NCI-H446 treated with DMSO at 0.1 percent for 48 hours (cell line): Measurements from ENCODE around the gene HBZ.
"Not testable (repeated sequence)": the region's sequence is repeated elsewhere in the genome, so short reads cannot be mapped to it uniquely, and the experiment has no call there.

Experiments
- DNase-seq: peaks from one replicate; lab custom pipeline; 2025; lab: John Stamatoyannopoulos, UW

HBZ gene

DNA sequence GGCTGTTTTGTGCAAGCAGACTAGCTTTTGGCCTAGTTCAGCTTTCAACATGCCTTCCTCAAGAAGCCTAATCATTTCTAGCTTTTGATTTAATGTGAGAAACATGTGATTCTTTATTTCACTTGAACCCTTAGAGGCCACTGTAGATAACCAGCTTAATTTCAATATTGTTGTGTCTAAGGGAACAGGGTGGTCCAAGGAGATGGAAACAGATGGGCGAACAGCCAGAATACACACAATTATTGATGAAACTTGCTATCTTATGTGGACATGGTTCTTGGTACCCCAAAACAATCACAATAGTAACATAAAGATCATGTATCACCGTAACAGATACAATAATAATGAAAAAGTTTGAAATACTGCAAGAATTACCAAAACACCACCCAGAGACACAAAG, 18.7 kb upstream of the HBZ start:
- no peak for DNase-seq

DNA sequence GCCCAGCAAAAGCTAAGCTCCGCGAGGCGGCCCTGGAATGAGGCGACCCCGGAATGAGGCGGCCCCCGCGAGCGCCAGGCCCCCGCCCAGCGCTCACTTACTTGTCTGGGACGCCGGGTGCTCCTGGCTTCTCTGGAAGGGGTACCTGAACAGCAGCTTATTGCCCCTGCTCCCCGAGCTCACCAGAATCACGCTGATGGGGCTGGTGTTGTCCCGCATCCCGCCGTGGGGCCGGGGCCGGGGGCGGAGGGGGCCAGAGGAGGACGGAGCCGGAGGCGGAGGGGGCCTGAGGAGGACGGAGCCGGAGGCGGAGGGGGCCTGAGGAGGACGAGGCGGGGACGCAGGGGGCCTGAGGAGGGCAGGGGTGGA, 14.4 kb upstream of the HBZ start:
- DNase-seq = no peak

DNA sequence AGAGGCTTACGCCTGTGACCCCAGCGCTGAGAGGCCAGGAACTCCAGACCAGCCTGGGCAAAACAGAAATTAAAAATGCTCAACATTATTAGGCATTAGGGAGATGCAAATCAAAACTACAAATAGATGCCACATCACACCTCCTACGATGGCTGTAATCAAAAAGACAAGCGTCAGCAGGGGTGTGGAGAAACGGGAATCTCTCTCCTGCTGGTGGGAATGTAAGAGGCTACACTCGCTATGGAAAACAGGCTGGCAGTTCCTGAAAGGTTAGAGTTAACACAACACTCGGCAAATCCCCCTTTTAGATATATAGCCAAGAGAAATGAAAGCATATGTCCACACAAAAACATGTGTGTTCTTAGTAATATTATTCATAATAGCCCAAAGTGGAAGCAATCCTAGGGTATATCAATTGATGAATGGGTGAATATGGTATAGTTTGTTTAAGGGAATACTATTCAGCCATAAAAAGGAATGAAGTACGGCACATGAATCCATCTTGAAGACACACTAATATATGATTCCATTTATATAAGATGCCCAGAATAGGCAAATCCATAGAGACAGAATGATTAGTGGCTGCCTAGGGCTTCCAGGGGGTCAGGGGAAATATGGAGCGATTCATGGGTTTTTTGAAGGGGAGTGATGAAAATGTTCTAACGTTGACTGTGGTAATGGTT, 12.1 kb upstream of the HBZ start:
- no peak for DNase-seq

DNA sequence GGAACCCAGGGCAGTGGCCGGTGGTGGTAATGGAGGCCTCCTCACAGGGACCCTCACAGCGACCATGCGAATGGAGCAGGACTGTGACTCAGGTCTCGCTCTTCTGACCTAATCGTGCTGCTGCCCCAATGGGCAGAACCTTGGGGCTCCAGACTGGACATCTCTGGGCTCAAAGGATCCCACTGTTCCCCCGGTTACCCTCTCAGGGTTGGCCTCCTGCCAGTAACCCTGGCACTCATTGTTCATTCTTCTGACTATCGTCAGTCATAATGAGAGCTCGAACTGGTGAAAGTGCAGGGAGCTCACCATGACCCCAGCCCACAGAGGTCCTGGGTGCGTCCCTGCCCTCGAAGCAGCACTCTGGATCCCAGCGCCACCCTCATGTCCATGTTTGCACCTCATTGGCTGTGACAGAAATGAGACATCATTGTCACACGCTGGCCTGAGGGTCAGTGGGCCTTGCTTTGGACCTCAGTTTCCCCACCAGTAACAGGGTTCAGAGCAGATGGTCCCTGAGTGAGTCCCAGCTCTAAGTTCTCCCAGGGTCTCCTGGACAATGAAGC, 10.0 kb upstream of the HBZ start:
- DNase-seq = no peak

DNA sequence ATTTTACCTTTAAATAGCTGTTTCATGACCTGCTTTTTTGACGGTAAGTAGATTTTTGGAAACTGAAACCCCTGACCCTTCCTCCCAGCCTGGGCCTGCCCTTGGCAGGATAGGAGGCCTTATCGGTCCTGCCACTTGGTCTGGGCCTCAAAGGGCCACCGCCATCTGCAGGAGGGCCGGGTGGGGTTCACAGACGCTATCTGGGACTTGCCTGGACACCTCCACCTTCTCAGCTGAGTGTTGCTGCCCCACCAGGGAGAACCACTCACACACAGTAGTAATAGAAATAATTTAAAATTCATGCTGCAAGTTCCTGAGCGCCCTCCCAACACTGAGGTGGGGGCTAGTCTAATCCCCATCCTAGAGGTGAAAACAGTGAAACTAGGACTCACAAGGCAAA, 9.4 kb upstream of the HBZ start:
- no peak for DNase-seq

DNA sequence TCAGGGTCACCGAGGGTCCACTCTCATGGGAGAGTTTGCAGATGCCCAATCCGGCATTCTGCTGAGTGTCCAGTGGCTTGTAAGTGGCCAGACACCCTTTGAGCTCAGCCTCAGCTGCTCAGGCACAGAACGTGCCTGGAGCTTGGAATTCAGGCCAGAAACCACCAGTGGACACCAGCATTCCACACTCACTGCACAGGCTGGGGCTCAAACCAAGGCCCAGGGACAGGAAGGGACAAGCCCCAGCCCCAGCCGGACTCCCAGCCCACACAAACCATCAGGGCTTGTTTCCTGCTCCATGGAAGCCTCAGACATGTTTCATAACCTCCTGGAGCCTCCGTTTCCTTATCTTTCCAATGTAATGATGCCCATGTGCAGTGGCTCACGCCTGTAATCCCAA, 9.0 kb upstream of the HBZ start:
- DNase-seq = no peak

DNA sequence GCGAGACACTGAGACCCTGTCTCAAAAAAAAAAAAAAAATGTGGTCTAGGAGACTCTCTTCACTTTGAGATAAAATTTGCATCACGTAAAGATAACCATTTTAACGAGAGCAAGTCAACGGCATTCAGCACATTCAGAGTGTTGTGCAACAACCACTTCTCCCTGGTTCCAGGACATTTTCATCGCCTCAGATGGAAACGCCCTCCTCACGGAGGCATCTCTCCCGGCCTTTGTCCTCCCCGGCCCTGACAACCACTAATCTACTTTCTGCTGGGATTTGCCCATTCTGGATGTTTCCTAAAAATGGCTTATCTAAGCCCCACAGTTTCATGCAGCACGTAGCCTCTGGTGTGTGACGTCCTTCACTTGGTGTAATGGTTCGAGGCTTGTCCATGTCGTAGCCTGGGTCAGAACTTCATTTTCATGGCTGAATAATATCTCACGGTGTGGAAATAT, 7.6 kb upstream of the HBZ start:
- no peak for DNase-seq

DNA sequence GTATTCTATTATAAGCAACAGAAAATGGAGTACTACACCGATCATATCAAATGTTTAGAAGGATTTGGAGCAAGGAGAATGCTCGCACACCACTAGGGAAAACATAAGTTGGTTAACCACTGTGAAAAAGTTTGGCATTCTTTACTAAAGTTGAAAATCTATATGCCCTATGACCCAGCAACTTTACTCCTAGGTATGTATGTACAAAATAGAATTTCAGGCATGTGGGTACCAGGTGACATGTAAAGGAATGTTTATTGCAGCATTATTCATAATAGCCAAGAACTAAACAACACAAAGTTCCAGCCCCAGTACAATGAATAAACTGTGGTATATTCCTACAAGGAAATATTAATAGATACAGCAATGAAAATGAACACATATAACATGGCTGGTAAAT, 5.8 kb upstream of the HBZ start:
- no peak for DNase-seq

DNA sequence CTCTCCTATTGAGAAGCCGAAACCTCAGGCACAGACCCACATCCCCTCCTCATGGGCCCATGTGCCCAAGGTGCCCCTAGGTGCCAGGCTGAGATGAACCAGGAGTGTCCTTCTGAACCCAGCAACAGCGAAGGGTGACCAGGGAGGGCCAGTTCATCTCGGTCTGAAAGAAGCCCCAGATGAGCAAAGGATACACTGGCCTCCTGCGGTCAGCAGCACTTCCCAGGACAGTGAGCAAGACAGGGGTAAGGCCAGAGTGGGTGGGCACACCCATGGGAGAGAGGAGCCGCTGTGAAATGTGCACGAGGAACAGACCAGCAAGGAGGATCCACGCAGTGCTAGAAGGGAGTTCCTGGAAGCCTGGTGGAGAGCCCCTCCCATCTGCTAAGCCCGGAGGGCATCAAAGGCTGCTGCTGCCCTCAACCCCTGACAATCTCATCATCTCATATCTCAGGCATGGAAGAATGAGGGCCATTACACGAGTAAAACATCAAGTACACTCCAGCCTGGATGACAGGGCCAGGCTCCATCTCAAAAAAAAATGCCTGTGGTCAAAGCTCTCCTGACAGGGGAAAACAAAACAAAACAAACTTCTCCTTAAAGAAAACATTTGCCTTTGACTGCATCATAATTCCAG, 3.3 kb upstream of the HBZ start:
- DNase-seq = no peak

DNA sequence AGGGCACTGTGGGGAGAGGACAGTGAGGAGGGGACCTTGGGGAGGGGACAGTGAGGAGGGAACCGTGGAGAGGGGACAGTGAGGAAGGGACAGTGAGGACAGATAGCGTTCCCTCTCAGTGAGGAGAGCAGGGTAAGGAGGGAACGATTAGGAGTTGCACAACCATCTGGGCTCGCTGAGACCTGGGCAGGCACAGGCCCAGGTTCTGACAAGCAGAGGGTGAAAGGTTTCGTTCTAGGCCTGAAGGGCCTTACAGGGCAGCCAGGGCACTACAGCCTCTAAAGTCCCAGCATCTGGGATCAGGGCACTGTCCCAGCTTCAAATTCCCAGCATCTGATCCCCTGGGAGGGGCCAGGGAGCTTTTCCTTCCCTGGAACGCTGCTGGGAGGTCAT, 681 bp downstream of the HBZ start:
- DNase-seq = not testable (repeated sequence)

DNA sequence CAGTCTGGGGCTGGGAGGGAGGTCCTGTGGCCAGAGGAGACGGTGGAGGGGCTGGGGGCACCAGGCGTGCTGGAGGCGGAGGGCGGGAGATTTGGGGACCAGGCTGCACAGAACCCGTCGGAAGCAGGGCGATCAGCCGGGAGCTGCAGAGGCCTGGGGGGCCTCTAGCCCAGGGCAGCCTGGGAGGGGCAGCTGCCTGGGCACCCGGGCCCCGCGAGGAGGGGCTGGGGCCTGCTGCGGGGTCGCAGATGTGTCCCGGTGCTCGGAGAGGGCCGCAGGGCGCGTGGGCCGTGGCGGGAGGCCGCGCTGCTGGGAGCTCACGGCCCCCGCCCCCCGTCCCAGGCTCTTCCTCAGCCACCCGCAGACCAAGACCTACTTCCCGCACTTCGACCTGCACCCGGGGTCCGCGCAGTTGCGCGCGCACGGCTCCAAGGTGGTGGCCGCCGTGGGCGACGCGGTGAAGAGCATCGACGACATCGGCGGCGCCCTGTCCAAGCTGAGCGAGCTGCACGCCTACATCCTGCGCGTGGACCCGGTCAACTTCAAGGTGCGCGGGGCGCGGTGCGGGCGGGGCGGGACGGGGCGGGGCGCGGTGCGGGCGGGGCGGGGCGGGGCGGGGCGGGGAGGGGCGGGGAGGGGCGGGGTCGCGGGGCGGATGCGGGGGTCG, 1.2 kb downstream of the HBZ start:
- DNase-seq = not testable (repeated sequence)

DNA sequence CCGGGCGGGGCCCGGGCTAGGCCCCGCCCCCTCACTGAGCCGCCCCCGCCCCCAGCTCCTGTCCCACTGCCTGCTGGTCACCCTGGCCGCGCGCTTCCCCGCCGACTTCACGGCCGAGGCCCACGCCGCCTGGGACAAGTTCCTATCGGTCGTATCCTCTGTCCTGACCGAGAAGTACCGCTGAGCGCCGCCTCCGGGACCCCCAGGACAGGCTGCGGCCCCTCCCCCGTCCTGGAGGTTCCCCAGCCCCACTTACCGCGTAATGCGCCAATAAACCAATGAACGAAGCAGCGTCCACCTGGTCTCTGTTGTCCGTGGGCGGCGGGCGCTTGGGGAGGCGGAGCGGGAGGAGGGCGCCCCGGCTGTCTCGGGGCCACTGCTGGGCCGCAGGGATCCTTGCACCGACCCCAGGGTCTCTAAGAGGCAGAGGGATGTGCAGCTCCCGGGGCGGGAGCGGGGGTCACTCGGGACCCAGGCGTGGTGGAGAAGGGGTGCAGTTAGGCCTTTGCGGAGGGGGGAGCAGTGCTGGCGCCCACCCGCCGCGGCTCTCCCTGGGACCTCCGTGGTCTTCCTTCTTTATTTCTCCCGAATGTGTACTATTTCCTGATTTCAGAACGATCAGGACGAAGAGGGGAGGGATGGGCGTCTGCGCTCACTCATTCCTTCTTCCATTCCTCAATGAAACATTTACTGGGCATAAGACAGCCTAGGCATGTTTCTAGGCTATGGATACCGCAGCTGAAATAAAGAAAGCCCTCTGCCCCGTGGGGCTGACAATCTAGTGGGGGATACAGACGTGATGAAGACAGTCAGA, 2.0 kb downstream of the HBZ start:
- no peak for DNase-seq

DNA sequence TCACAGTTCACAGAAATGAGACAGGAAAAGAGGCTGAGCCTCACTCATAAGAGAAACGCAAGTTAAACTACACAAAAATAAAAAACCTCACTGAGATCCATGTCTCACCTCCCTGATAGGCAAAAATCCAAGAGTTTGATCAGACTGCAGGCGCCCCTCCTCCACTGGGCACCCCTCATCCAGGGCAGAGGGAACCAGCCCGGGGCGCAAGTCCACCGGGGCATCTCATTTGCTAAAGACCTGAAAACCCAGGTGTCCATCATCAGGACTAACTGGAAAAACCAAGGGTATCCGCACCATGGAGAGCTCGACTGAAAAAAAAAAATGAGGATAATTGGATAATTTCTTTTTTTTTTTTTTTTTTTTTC, 2.6 kb downstream of the HBZ start:
- DNase-seq = no peak

DNA sequence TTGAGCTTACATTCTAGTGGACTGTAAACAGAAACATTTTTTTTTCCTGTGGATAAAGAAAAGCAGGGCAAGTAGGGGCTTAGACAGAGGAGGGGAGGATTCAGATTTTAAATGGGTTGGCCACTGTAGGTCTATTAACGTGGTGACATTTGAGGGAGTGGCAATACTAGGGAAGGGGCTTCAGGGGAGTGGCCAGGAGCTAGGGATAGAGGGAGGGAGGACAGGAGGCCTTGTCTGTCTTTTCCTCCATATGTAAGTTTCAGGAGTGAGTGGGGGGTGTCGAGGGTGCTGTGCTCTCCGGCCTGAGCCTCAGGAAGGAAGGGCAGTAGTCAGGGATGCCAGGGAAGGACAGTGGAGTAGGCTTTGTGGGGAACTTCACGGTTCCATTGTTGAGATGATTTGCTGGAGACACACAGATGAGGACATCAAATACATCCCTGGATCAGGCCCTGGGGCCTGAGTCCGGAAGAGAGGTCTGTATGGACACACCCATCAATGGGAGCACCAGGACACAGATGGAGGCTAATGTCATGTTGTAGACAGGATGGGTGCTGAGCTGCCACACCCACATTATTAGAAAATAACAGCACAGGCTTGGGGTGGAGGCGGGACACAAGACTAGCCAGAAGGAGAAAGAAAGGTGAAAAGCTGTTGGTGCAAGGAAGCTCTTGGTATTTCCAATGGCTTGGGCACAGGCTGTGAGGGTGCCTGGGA, 6.8 kb downstream of the HBZ start:
- no peak for DNase-seq

DNA sequence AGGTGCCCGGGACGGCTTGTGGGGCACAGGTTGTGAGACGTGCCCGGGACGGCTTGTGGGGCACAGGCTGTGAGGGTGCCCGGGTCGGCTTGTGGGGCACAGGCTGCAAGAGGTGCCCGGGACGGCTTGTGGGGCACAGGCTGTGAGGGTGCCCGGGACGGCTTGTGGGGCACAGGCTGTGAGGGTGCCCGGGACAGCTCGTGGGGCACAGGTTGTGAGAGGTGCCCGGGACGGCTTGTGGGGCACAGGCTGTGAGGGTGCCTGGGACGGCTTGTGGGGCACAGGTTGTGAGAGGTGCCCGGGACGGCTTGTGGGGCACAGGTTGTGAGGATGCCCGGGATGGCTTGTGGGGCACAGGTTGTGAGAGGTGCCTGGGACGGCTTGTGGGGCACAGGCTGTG, 7.8 kb downstream of the HBZ start:
- DNase-seq = not testable (repeated sequence)

DNA sequence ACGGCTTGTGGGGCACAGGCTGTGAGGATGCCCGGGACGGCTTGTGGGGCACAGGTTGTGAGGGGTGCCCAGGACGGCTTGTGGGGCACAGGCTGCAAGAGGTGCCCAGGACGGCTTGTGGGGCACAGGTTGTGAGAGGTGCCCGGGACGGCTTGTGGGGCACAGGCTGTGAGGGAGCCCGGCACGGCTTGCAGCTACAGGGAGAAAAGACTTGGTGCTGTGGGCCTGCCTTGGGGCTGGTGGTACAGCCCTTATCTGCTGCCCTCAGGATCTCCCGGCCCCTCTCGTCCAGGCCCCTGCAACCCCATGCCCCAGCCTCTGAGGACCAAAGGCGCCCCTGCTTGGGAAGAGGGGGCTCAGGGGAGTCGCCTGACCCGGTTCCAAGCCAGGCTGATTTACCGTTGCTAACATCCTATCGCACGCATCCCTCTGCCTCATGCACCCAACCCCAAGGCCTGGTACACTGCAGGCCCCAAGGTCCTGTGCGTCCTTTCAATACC, 8.3 kb downstream of the HBZ start:
- DNase-seq = no peak

DNA sequence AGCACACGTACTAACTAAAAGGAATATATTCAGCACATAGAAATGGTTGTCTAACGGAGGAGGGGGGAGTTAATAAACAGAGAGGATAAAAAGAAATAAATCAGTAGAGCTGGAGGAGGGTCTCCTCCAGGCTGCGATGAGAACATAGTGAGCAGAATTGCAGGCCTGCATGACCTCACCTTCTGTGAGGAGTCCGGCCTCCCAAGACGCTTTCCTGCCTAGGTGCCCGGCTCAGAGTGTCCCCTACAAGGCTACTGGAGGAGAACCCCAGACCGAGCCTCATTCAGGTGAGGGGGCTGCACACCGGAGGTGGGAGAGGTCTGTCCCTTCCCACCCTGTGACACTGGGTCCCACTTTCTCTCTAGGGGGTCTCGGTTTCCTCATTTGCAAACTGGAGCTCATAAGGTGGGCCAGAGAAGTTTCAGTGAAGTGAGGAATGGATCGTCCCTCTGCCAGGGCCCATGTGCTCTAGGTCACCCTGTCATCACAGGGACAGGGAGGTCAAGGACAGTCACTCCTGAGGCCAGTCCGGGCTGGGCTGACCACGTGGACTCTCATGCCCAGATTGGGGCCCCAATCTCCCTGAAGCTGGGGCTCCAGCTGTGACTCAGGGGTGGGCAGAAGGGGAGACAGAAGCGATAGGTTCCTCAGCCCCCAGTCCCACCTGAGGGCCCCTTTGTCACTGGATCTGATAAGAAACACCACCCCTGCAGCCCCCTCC, 10.0 kb downstream of the HBZ start:
- DNase-seq = no peak

DNA sequence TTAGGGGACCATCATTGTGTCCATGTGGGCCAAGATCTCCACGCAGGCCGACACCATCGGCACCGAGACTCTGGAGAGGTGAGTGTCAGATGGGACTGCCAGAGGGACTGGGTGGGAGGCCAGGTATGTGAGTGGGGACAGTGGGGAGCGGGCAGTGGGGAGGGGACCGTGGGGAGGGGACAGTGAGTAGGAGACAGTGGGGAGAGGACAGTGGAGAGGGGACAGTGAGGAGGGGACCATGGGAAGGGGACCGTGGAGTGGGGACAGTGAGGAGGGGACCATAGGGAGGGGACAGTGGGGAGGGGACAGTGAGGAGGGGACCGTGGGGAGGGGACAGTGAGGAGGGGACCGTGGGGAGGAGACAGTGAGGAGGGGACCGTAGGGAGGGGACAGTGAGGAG, 10.7 kb downstream of the HBZ start:
- not testable (repeated sequence) for DNase-seq

DNA sequence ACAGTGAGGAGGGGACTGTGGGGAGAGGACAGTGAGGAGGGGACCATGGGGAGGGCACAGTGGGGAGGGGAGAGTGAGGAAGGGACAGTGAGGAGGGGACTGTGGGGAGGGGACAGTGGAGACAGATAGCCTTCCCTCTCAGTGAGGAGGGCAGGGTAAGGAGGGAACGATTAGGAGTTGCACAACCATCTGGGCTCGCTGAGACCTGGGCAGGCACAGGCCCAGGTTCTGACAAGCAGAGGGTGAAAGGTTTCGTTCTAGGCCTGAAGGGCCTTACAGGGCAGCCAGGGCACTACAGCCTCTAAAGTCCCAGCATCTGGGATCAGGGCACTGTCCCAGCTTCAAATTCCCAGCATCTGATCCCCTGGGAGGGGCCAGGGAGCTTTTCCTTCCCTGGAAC, 11.3 kb downstream of the HBZ start:
- DNase-seq = not testable (repeated sequence)

DNA sequence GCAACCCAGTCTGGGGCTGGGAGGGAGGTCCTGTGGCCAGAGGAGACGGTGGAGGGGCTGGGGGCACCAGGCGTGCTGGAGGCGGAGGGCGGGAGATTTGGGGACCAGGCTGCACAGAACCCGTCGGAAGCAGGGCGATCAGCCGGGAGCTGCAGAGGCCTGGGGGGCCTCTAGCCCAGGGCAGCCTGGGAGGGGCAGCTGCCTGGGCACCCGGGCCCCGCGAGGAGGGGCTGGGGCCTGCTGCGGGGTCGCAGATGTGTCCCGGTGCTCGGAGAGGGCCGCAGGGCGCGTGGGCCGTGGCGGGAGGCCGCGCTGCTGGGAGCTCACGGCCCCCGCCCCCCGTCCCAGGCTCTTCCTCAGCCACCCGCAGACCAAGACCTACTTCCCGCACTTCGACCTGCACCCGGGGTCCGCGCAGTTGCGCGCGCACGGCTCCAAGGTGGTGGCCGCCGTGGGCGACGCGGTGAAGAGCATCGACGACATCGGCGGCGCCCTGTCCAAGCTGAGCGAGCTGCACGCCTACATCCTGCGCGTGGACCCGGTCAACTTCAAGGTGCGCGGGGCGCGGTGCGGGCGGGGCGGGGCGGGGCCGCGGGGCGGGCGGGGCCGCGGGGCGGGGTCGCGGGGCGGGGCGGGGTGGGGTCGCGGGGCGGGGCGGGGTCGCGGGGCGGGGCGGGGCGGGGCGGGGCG, 11.8 kb downstream of the HBZ start:
- not testable (repeated sequence) for DNase-seq
